ENCODE measurements around the gene NAALADL1.

NAALADL1 gene

GRCh38 chr11:65087827-65088226 is 29.5 kb upstream of the NAALADL1 start:
- peaks cover 39% of the 10 kb centered on the region for H3K36me3 Mint-ChIP-seq
- DNase-seq, result no peak
- H3K9me3 Mint-ChIP-seq, result no peaks in the 10 kb centered on the region
- peaks cover 28% of the 10 kb centered on the region for H3K4me1 Mint-ChIP-seq
- CTCF ChIA-PET, result interaction anchor here (0.8 kb wide), 1 partner anchor 23 kb away, joined by 3 read pairs; no protein-coding TSS in a partner anchor
- H3K27ac Mint-ChIP-seq, result no peak overlapping the region
- H3K4me3 Mint-ChIP-seq, result no peak overlapping the region
- H3K27me3 Mint-ChIP-seq, result peaks cover 12% of the 10 kb centered on the region

- no peak for DNase-seq
- Mint-ChIP-seq H3K4me1 (peaks cover 34% of the 10 kb centered on the region), H3K4me3 (no peak overlapping the region), H3K27ac (no peak overlapping the region), H3K27me3 (peaks cover 12% of the 10 kb centered on the region), H3K36me3 (peaks cover 43% of the 10 kb centered on the region), H3K9me3 (no peaks in the 10 kb centered on the region)
- CTCF ChIA-PET, result no interaction called here
These were observed 28.9 kb upstream of the NAALADL1 start for GRCh38 chr11:65087216-65087615.

GRCh38 chr11:65086809-65087208 is 28.5 kb upstream of the NAALADL1 start:
- H3K36me3 Mint-ChIP-seq, result peaks cover 46% of the 10 kb centered on the region
- no peaks in the 10 kb centered on the region for H3K9me3 Mint-ChIP-seq
- CTCF ChIA-PET, result no interaction called here
- H3K4me3 Mint-ChIP-seq, result no peak overlapping the region
- H3K27ac Mint-ChIP-seq, result no peak overlapping the region
- peaks cover 12% of the 10 kb centered on the region for H3K27me3 Mint-ChIP-seq
- peaks cover 38% of the 10 kb centered on the region for H3K4me1 Mint-ChIP-seq
- DNase-seq, result no peak

- no peaks in the 10 kb centered on the region for H3K9me3 Mint-ChIP-seq
- peak overlapping the region; percentile 96 for H3K27ac Mint-ChIP-seq
- H3K4me1 Mint-ChIP-seq, result peaks cover 50% of the 10 kb centered on the region
- DNase-seq, result no peak
- H3K27me3 Mint-ChIP-seq, result peaks cover 12% of the 10 kb centered on the region
- peaks cover 55% of the 10 kb centered on the region for H3K36me3 Mint-ChIP-seq
- H3K4me3 Mint-ChIP-seq, result peak overlapping the region; percentile 97
- CTCF ChIA-PET, result interaction anchor here (0.8 to 1.7 kb wide), 3 partner anchors 9 to 27 kb away, joined by 3 to 6 read pairs (median 4); no protein-coding TSS in a partner anchor
These were observed 27.1 kb upstream of the NAALADL1 start for GRCh38 chr11:65085446-65085845.

- Mint-ChIP-seq H3K9me3 (no peaks in the 10 kb centered on the region), H3K27me3 (peaks cover 12% of the 10 kb centered on the region), H3K4me3 (peak overlapping the region; percentile 97), H3K27ac (peak overlapping the region; percentile 96), H3K36me3 (peaks cover 57% of the 10 kb centered on the region), H3K4me1 (peaks cover 55% of the 10 kb centered on the region)
- peak; percentile 24 for DNase-seq
- CTCF ChIA-PET, result interaction anchor here (0.8 to 1.7 kb wide), 3 partner anchors 10 to 28 kb away, joined by 3 to 6 read pairs (median 4); no protein-coding TSS in a partner anchor
These were observed 26.4 kb upstream of the NAALADL1 start for GRCh38 chr11:65084598-65085375.

- Mint-ChIP-seq H3K27ac (peak within 1 kb of the TSS; percentile 96), H3K36me3 (peaks cover 57% of the 10 kb centered on the region), H3K9me3 (no peaks in the 10 kb centered on the region), H3K4me3 (peak within 1 kb of the TSS; percentile 97), H3K27me3 (peaks cover 12% of the 10 kb centered on the region), H3K4me1 (peaks cover 59% of the 10 kb centered on the region)
- peak; percentile 96 for DNase-seq
- CTCF ChIA-PET, result interaction anchor here (1.3 to 2.2 kb wide), 5 partner anchors 15 to 70 kb away, joined by 4 to 8 read pairs (median 6); partner anchors contain the start of genes ARL2, TM7SF2 and ZNHIT2
These were observed 25.7 kb upstream of the NAALADL1 start, which contains the start of the genes CDCA5 and ZFPL1 for GRCh38 chr11:65083834-65084597. CDCA5 (minus strand) TSS chr11:65084040; CDS start chr11:65083978, 62 bp downstream. ZFPL1 (plus strand) TSS chr11:65084222; CDS start chr11:65084699, 477 bp downstream.

- peaks cover 58% of the 10 kb centered on the region for H3K36me3 Mint-ChIP-seq
- H3K4me1 Mint-ChIP-seq, result peaks cover 66% of the 10 kb centered on the region
- peaks cover 12% of the 10 kb centered on the region for H3K27me3 Mint-ChIP-seq
- CTCF ChIA-PET, result interaction anchor here (1.0 to 2.2 kb wide), 6 partner anchors 16 to 69 kb away, joined by 3 to 8 read pairs (median 6); partner anchors contain the start of genes ARL2, TM7SF2 and ZNHIT2
- DNase-seq, result peak; percentile 30
- no peaks in the 10 kb centered on the region for H3K9me3 Mint-ChIP-seq
- peak overlapping the region; percentile 97 for H3K4me3 Mint-ChIP-seq
- peak overlapping the region; percentile 96 for H3K27ac Mint-ChIP-seq
These were observed 24.9 kb upstream of the NAALADL1 start for GRCh38 chr11:65083134-65083833.

- Mint-ChIP-seq H3K36me3 (peaks cover 62% of the 10 kb centered on the region), H3K4me1 (peaks cover 55% of the 10 kb centered on the region), H3K27me3 (peaks cover 5% of the 10 kb centered on the region), H3K27ac (peak overlapping the region; percentile 86), H3K4me3 (no peak overlapping the region), H3K9me3 (no peaks in the 10 kb centered on the region)
- CTCF ChIA-PET, result interaction anchor here (1.0 kb wide), 1 partner anchor 67 kb away, joined by 6 read pairs; no protein-coding TSS in a partner anchor
- no peak for DNase-seq
These were observed 20.5 kb upstream of the NAALADL1 start for GRCh38 chr11:65078786-65079342.

- peaks cover 55% of the 10 kb centered on the region for H3K36me3 Mint-ChIP-seq
- CTCF ChIA-PET, result interaction anchor here (1.0 to 1.4 kb wide), 2 partner anchors 29 to 66 kb away, joined by 4 to 6 read pairs; no protein-coding TSS in a partner anchor
- H3K4me3 Mint-ChIP-seq, result no peak overlapping the region
- H3K9me3 Mint-ChIP-seq, result no peaks in the 10 kb centered on the region
- H3K27ac Mint-ChIP-seq, result peak overlapping the region; percentile 86
- H3K27me3 Mint-ChIP-seq, result no peaks in the 10 kb centered on the region
- peaks cover 50% of the 10 kb centered on the region for H3K4me1 Mint-ChIP-seq
- DNase-seq, result peak; percentile 84
These were observed 19.8 kb upstream of the NAALADL1 start for GRCh38 chr11:65078151-65078550.

GRCh38 chr11:65077451-65077850 is 19.1 kb upstream of the NAALADL1 start:
- Mint-ChIP-seq H3K36me3 (peaks cover 49% of the 10 kb centered on the region), H3K27ac (peak overlapping the region; percentile 67), H3K4me1 (peaks cover 43% of the 10 kb centered on the region), H3K27me3 (no peaks in the 10 kb centered on the region), H3K4me3 (no peak overlapping the region), H3K9me3 (no peaks in the 10 kb centered on the region)
- CTCF ChIA-PET, result interaction anchor here (1.4 to 2.0 kb wide), 4 partner anchors 28 to 230 kb away, joined by 4 to 6 read pairs (median 4); no protein-coding TSS in a partner anchor
- no peak for DNase-seq

GRCh38 chr11:65072631-65072966 is 14.2 kb upstream of the NAALADL1 start:
- no peak for DNase-seq
- Mint-ChIP-seq H3K27ac (no peak overlapping the region), H3K4me3 (no peak overlapping the region), H3K36me3 (peaks cover 16% of the 10 kb centered on the region), H3K9me3 (no peaks in the 10 kb centered on the region), H3K27me3 (no peaks in the 10 kb centered on the region), H3K4me1 (peaks cover 2% of the 10 kb centered on the region)
- CTCF ChIA-PET, result interaction anchor here (0.8 kb wide), 1 partner anchor 9 kb away, joined by 3 read pairs; no protein-coding TSS in a partner anchor

GRCh38 chr11:65071907-65072630 is 13.7 kb upstream of the NAALADL1 start:
- H3K4me1 Mint-ChIP-seq, result no peaks in the 10 kb centered on the region
- no peak overlapping the region for H3K27ac Mint-ChIP-seq
- no peak overlapping the region for H3K4me3 Mint-ChIP-seq
- CTCF ChIA-PET, result interaction anchor here (0.6 kb wide), 1 partner anchor 31 kb away, joined by 3 read pairs; the partner anchor contains the start of gene SAC3D1
- no peaks in the 10 kb centered on the region for H3K27me3 Mint-ChIP-seq
- peaks cover 11% of the 10 kb centered on the region for H3K36me3 Mint-ChIP-seq
- H3K9me3 Mint-ChIP-seq, result no peaks in the 10 kb centered on the region
- DNase-seq, result no peak

- Mint-ChIP-seq H3K9me3 (no peaks in the 10 kb centered on the region), H3K27ac (no peak overlapping the region), H3K36me3 (no peaks in the 10 kb centered on the region), H3K4me3 (no peak overlapping the region), H3K27me3 (no peaks in the 10 kb centered on the region), H3K4me1 (no peaks in the 10 kb centered on the region)
- CTCF ChIA-PET, result interaction anchor here (0.6 to 1.5 kb wide), 2 partner anchors 28 to 55 kb away, joined by 3 to 4 read pairs; partner anchors contain the start of genes ARL2 and SAC3D1
- DNase-seq, result no peak
These were observed 10.9 kb upstream of the NAALADL1 start for GRCh38 chr11:65069217-65069616.
